ENCODE measurements around the gene ADPRH. TPM values are rescaled to one million over a fixed set of nuclear protein-coding genes. Genes with fewer than 3 reads are reported as not detected.

The ADPRH gene
- total RNA-seq, 4 donors from 2014 or later: 1.8 to 2.4 (median 2.3) TPM

DNA sequence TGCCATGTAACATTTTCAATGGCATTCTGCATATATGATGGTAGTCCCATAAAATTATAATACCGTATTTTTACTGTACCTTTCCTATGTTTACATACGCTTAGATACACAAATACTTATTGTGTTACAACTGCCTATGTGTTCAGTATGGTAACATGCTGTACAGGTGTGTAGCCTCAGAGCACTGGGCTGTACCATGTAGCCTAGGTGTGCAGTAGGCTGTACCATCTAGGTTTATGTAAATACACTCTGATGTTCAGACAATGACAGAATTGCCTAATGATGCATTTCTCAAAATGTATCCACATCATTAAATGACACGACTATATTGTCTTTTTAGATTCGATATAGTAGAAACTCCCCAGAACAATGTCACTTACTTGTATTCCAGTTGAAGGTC lies 42.5 kb upstream of the ADPRH start:
- intact Hi-C loops (cut with DNase I; ENCODE audit: low total_unique reads): no loop called here
- no peaks in the 10 kb centered on the region for H3K4me1 ChIP-seq
- WGBS, 2 donors (ENCODE audit: low coverage in 1 of 2): 72 to 84% methylated on average over 4 of the region's 4 CpGs

DNA sequence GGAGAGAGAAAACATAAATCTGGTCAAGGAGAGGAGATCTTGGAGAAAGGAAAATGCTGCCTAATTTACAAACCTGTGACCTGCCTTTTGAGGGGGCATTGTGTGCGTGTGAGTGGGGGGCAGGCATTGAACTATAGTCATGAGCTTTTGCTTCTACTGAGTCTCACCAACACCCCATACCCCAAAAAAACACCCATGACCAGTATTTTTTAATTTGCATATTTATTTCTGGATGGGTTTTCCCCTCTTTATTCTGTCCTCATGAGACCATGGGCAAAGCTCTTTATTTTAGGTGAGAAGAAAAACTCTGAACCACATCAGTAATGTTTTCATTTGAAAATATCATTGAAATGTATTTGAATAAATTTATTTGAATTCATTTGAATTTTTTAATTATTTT lies 40.5 kb upstream of the ADPRH start:
- H3K9me3 ChIP-seq: no peaks in the 10 kb centered on the region
- no peaks in the 10 kb centered on the region for H3K27me3 ChIP-seq
- H3K36me3 ChIP-seq: no peaks in the 10 kb centered on the region
- TF ChIP-seq, protein P1, sequence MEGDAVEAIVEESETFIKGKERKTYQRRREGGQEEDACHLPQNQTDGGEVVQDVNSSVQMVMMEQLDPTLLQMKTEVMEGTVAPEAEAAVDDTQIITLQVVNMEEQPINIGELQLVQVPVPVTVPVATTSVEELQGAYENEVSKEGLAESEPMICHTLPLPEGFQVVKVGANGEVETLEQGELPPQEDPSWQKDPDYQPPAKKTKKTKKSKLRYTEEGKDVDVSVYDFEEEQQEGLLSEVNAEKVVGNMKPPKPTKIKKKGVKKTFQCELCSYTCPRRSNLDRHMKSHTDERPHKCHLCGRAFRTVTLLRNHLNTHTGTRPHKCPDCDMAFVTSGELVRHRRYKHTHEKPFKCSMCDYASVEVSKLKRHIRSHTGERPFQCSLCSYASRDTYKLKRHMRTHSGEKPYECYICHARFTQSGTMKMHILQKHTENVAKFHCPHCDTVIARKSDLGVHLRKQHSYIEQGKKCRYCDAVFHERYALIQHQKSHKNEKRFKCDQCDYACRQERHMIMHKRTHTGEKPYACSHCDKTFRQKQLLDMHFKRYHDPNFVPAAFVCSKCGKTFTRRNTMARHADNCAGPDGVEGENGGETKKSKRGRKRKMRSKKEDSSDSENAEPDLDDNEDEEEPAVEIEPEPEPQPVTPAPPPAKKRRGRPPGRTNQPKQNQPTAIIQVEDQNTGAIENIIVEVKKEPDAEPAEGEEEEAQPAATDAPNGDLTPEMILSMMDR (IDR thresholded peaks at IDR 0.05): no peak
- TF ChIP-seq POLR2AphosphoS5 (IDR thresholded peaks at IDR 0.05): no peak
- TF ChIP-seq POLR2A (IDR thresholded peaks at IDR 0.05): no peak
- TF ChIP-seq EP300 (IDR thresholded peaks at IDR 0.05; ENCODE audit: low read depth): no peak
- no peak overlapping the region for H3K27ac ChIP-seq
- intact Hi-C loops (cut with DNase I; ENCODE audit: low total_unique reads) (no loop called here), in situ Hi-C loops (cut with MboI; ENCODE audit: low pct_ligation_motif_present in 1 of 4, low pct_unique_long_range_greater_than_20kb in 1 of 4, low sequenced_read_pairs in 3 of 4) (no loop called here)
- no peak overlapping the region for H3K4me3 ChIP-seq
- H3K4me1 ChIP-seq: no peaks in the 10 kb centered on the region
- DNase-seq: no peak
- 91 to 100% methylated on average over 1 of the region's 1 CpG for WGBS, 2 donors (ENCODE audit: low coverage in 1 of 2)

More for the DNA sequence above, 42.5 kb upstream of the ADPRH start:
- no peaks in the 10 kb centered on the region for H3K27me3 ChIP-seq
- TF ChIP-seq EP300 (IDR thresholded peaks at IDR 0.05; ENCODE audit: low read depth): no peak
- TF ChIP-seq POLR2AphosphoS5 (IDR thresholded peaks at IDR 0.05): no peak
- TF ChIP-seq, protein P1 (IDR thresholded peaks at IDR 0.05): no peak
- TF ChIP-seq POLR2A (IDR thresholded peaks at IDR 0.05): no peak
- no peak for DNase-seq
- no peak overlapping the region for H3K4me3 ChIP-seq
- no peaks in the 10 kb centered on the region for H3K36me3 ChIP-seq
- H3K9me3 ChIP-seq: no peaks in the 10 kb centered on the region
- no peak overlapping the region for H3K27ac ChIP-seq
- in situ Hi-C loops (cut with MboI; ENCODE audit: low pct_ligation_motif_present in 1 of 4, low pct_unique_long_range_greater_than_20kb in 1 of 4, low sequenced_read_pairs in 3 of 4): no loop called here

DNA sequence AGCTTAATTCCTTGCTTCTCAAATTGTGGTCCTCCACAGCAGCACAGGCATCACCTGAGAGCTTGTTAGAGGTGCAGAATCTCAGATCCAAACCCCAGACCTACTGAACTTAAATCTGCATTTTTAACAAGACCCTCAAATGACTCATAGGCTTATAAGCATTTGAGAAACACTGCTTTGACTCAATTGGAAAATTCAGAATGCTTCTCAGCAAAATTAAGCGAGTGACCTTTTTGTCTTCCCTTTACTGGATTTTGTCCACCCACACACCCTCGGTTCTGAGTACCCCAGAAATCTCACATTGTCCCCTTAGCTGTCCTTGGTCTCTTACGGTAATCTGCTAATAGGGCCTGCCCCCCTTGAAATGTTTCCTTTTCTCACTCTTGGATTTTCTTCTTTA lies 37.7 kb upstream of the ADPRH start:
- TF ChIP-seq, protein P1 (IDR thresholded peaks at IDR 0.05): no peak
- TF ChIP-seq POLR2A (IDR thresholded peaks at IDR 0.05) (no peak), POLR2AphosphoS5 (IDR thresholded peaks at IDR 0.05) (no peak), EP300 (IDR thresholded peaks at IDR 0.05; ENCODE audit: low read depth) (no peak)
- in situ Hi-C loops (cut with MboI; ENCODE audit: low pct_ligation_motif_present in 1 of 4, low pct_unique_long_range_greater_than_20kb in 1 of 4, low sequenced_read_pairs in 3 of 4) (no loop called here), intact Hi-C loops (cut with DNase I; ENCODE audit: low total_unique reads) (no loop called here)
- DNase-seq: no peak
- Histone ChIP-seq H3K4me1 (no peaks in the 10 kb centered on the region), H3K9me3 (no peaks in the 10 kb centered on the region), H3K4me3 (no peak overlapping the region), H3K27me3 (no peaks in the 10 kb centered on the region), H3K36me3 (no peaks in the 10 kb centered on the region), H3K27ac (no peak overlapping the region)
- 50 to 74% methylated on average over 1 to 3 of the region's 3 CpGs for WGBS, 2 donors (ENCODE audit: low coverage in 1 of 2)

DNA sequence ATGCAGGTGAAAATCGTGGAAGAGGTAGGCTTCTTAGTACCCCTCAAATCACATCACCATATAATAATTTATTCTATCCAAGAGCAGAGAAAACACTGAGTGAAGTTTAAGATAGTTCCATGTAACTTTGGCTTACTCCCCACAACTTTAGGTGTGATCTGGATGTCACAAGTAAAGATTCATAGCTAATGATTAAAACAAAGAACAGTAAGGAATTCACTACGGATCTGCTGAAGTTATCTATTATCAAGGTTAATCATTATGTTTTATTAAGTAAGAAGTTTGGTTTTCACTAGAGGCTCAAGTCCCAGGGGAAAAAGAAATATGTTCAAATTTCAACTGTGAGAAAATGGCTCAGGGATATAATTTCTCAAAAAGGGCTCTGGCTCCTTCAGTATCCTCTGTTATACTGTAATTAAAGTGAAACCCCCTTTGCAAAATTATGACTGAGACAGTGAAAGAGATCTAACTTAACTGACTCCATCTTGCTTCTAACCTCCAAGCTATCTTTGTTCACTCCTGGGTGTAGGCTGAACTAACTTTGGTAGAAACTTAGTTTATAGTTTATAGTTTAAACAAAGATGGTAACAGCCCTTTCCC lies 37.0 kb upstream of the ADPRH start:
- no peak for DNase-seq
- intact Hi-C loops (cut with DNase I; ENCODE audit: low total_unique reads): no loop called here
- Histone ChIP-seq H3K9me3 (no peaks in the 10 kb centered on the region), H3K36me3 (no peaks in the 10 kb centered on the region), H3K27me3 (no peaks in the 10 kb centered on the region), H3K4me3 (no peak overlapping the region), H3K4me1 (no peaks in the 10 kb centered on the region), H3K27ac (no peak overlapping the region)
- in situ Hi-C loops (cut with MboI; ENCODE audit: low pct_ligation_motif_present in 1 of 4, low pct_unique_long_range_greater_than_20kb in 1 of 4, low sequenced_read_pairs in 3 of 4): no loop called here
- TF ChIP-seq POLR2AphosphoS5 (IDR thresholded peaks at IDR 0.05) (no peak), EP300 (IDR thresholded peaks at IDR 0.05; ENCODE audit: low read depth) (no peak), POLR2A (IDR thresholded peaks at IDR 0.05) (no peak)
- TF ChIP-seq, protein P1 (IDR thresholded peaks at IDR 0.05): no peak
- 65 to 66% methylated on average over 2 of the region's 2 CpGs for WGBS, 2 donors (ENCODE audit: low coverage in 1 of 2)
